K562 (cell line): Measurements from ENCODE around the gene GCNT4. TPM values are rescaled to one million over a fixed set of nuclear protein-coding genes. Genes with fewer than 3 reads are reported as not detected.

Experiments
- ATAC-seq: fragments of 200-7000 bp; cut with Tn5 transposase; 3 replicates; pipeline ENCODE4 v1.9.1; 2020; ENCODE audit warnings: moderate library complexity
- BruUV-seq: library from RNA; stranded (reverse); fragments of 400-500 nt; replicated peaks from 2 replicates; lab custom pipeline; 2021; lab: Mats Ljungman, UMichigan
- CTCF ChIA-PET: fragments of 300-600 bp; formaldehyde crosslinking; extraction: SDS; loops from one replicate; lab custom pipeline; 2021; ENCODE audit warnings: low intra/inter-chr PET ratio; lab: Yijun Ruan, JAX
- POLR2A ChIA-PET: fragments of 300-600, 350-650 bp; sonication (Branson Sonifier 250); formaldehyde crosslinking; extraction: SDS; loops from one replicate; lab custom pipeline; 2021; ENCODE audit warnings: antibody characterized with exemption, inconsistent platforms; lab: Yijun Ruan, JAX
- DNase-seq, 4 experiments: peaks; one replicate each; pipeline versions ENCODE4 v3.0.0 to v3.0.0-alpha.2; 2011 to 2018; ENCODE audit warnings: low spot score in 3 of 4, mixed read lengths in 3 of 4; ENCODE audit errors: extremely low read depth in 1 of 4
- FAIRE-seq: peaks from 2 replicates; lab custom pipeline; 2011; peaks lifted over from hg19 to GRCh38; lab: Jason Lieb, UNC
- H2AFZ ChIP-seq: 2 replicates; pipeline ENCODE4 v1.6.0; 2011; ENCODE audit warnings: low read depth, low read length, control low read depth, inconsistent platforms
- H3K27ac ChIP-seq: fragments of 200-600 bp; 3 replicates; pipeline ENCODE4 v1.8.0; 2011; ENCODE audit warnings: low read depth, mild to moderate bottlenecking, control low read depth, inconsistent platforms, low read length, moderate library complexity, mixed read lengths; ENCODE audit errors: extremely low read depth
- H3K27me3 ChIP-seq, 2 experiments: fragments of 300-600 bp in 1 of 2; 2 replicates in 1 of 2; 3 replicates in 1 of 2; pipeline versions ENCODE4 v1.6.0 to v1.8.0; 2011; ENCODE audit warnings: inconsistent platforms in 2 of 2, low read length in 2 of 2, mild to moderate bottlenecking in 1 of 2, mixed read lengths in 1 of 2, moderate library complexity in 1 of 2; ENCODE audit not compliant: control insufficient read depth in 2 of 2, insufficient read depth in 2 of 2
- H3K36me3 ChIP-seq: fragments of 300-600 bp; 3 replicates; pipeline ENCODE4 v1.8.0; 2011; ENCODE audit warnings: mild to moderate bottlenecking, low read length, inconsistent platforms; ENCODE audit not compliant: control insufficient read depth, insufficient read depth
- H3K4me1 ChIP-seq, 2 experiments: fragments of 200-600 bp in 1 of 2; replicated peaks in 1 of 2; 2 replicates in 1 of 2; 3 replicates in 1 of 2; pipeline versions ENCODE4 v1.5.1 to v1.8.0; 2011; ENCODE audit warnings: inconsistent platforms in 2 of 2, low read length in 2 of 2, mild to moderate bottlenecking in 1 of 2, mixed read lengths in 1 of 2, moderate library complexity in 1 of 2; ENCODE audit not compliant: control insufficient read depth in 2 of 2, insufficient read depth in 2 of 2
- H3K4me2 ChIP-seq: 2 replicates; pipeline ENCODE4 v1.6.1; 2011; ENCODE audit warnings: low read length, control low read depth, inconsistent platforms, mixed read lengths; ENCODE audit not compliant: insufficient read depth
- H3K4me3 ChIP-seq: fragments of 200-600 bp; sonication (generic), shearing (Covaris generic); 2 replicates; pipeline ENCODE4 v1.5.1; 2016; ENCODE audit warnings: control low read depth, inconsistent platforms
- H3K79me2 ChIP-seq: fragments of 200-600 bp; 3 replicates; pipeline ENCODE4 v1.8.0; 2011; ENCODE audit warnings: low read length, inconsistent platforms; ENCODE audit not compliant: control insufficient read depth, insufficient read depth
- H3K9ac ChIP-seq, 2 experiments: 2 replicates each; pipeline versions ENCODE4 v1.6.0 to v1.6.1; 2011; ENCODE audit warnings: low read depth in 2 of 2, low read length in 2 of 2, control low read depth in 1 of 2, inconsistent platforms in 1 of 2, mild to moderate bottlenecking in 1 of 2, mixed read lengths in 1 of 2; ENCODE audit not compliant: insufficient read depth in 1 of 2
- H3K9me1 ChIP-seq: one replicate; pipeline ENCODE4 v1.6.0; 2011; ENCODE audit warnings: inconsistent platforms, mild to moderate bottlenecking, low read length, moderate library complexity; ENCODE audit not compliant: control insufficient read depth, insufficient read depth
- H3K9me3 ChIP-seq: replicated peaks from 2 replicates; pipeline ENCODE4 v1.5.1; 2011; ENCODE audit warnings: low read depth, low read length, inconsistent platforms; ENCODE audit not compliant: control insufficient read depth, insufficient read depth
- H4K20me1 ChIP-seq: replicated peaks from 2 replicates; pipeline ENCODE4 v1.6.1; 2011; ENCODE audit warnings: low read length, inconsistent platforms, mixed read lengths; ENCODE audit not compliant: control insufficient read depth, insufficient read depth
- ASH1L ChIP-seq: fragments of 450-650 bp; IDR thresholded peaks from 2 replicates; pipeline ENCODE4 v1.6.1; 2018; ENCODE audit warnings: borderline replicate concordance, mild to moderate bottlenecking, low read depth; ENCODE audit not compliant: partially characterized antibody
- CTCF ChIP-seq, 3 experiments: IDR thresholded peaks in 2 of 3; conservative IDR thresholded peaks in 1 of 3; 2 replicates each; pipeline ENCODE4 v1.5.1; 2011 to 2012; ENCODE audit warnings: low read length in 3 of 3, mild to moderate bottlenecking in 3 of 3, control low read depth in 2 of 3, improper control_type of control experiment in 1 of 3, inconsistent platforms in 1 of 3, low read depth in 1 of 3, mixed read lengths in 1 of 3, moderate library complexity in 1 of 3; ENCODE audit not compliant: insufficient read depth in 2 of 3
- DMBX1 ChIP-seq: fragments of 250-450 bp; sonication (Bioruptor Pico); IDR thresholded peaks from 2 replicates; pipeline ENCODE4 v1.8.0; 2022; ENCODE audit warnings: inconsistent platforms, mild to moderate bottlenecking, moderate library complexity, borderline replicate concordance
- HDAC3 ChIP-seq: fragments of 450-650 bp; IDR thresholded peaks from 2 replicates; pipeline ENCODE4 v1.6.1; 2018; ENCODE audit warnings: borderline replicate concordance, mild to moderate bottlenecking, moderate library complexity; ENCODE audit not compliant: partially characterized antibody
- NFIC ChIP-seq: fragments of 450-650 bp; IDR thresholded peaks from 2 replicates; pipeline ENCODE4 v1.6.1; 2017; ENCODE audit warnings: mild to moderate bottlenecking, inconsistent platforms
- TAF1 ChIP-seq: IDR thresholded peaks from 2 replicates; pipeline ENCODE4 v1.6.1; 2011; ENCODE audit warnings: mild to moderate bottlenecking, low read length, moderate library complexity; ENCODE audit not compliant: insufficient read depth, control insufficient read depth, severe bottlenecking; ENCODE audit errors: extremely low read depth
- WGBS: fragments of 100-300 bp; shearing (Covaris generic); methylation state at CpG from one replicate; pipeline ENCODE4 v1.1.6; 2016; ENCODE audit warnings: low coverage, mixed read lengths; ENCODE audit not compliant: insufficient coverage; ENCODE audit errors: missing lambda C conversion rate; 5-methylcytosine and 5-hydroxymethylcytosine counted together
- in situ Hi-C: fragments of 300-500 bp; cut with MboI; formaldehyde crosslinking; loops from 4 replicates; pipeline ENCODE4 v1.15.0; 2018; ENCODE audit warnings: inconsistent platforms, mixed read lengths
- intact Hi-C: fragments of 100-400 bp; cut with micrococcal nuclease; formaldehyde crosslinking; loops from 2 replicates; pipeline ENCODE4 v1.14.2; 2022
- polyA plus RNA-seq, 8 experiments: library from polyadenylated mRNA; depleted of rRNA in 4 of 8; stranded (reverse) in 5 of 8; unstranded in 3 of 8; fragments of >200 nt; fragmentation: Nextera tagmentation in 2 of 8; fragmentation: Illumina TruSeq in 1 of 8; extraction: Ambion mirVana in 2 of 8; extraction: Trizol in 1 of 8; gene quantifications; 2 replicates each; pipeline versions ENCODE4 v1.2.1 to v1.2.3, GENCODE V29; 2011 to 2014; ENCODE audit warnings: inconsistent platforms in 1 of 8, missing spikeins in 1 of 8
- total RNA-seq, 7 experiments: library from RNA; depleted of rRNA in 6 of 7; stranded (reverse); fragments of >200 nt in 6 of 7; fragmentation: Illumina TruSeq in 2 of 7; extraction: Trizol in 2 of 7; gene quantifications; 2 replicates each; pipeline versions ENCODE4 v1.2.1 to v1.2.3, GENCODE V29; 2011 to 2021; ENCODE audit warnings: low replicate concordance in 1 of 7

The GCNT4 gene
- total and polyA plus RNA-seq, 9 of the 15 experiments (the other 6 are each of a cell fraction or from before 2014, with no cell fraction given), result 0.01 TPM; not detected in 8

- in situ Hi-C loops, result no loop called here
- Histone ChIP-seq H3K9me1 (no peaks in the 10 kb centered on the region), H3K36me3 (no peaks in the 10 kb centered on the region), H3K9ac (no peak overlapping the region), H3K79me2 (no peaks in the 10 kb centered on the region), H3K9me3 (no peaks in the 10 kb centered on the region), H3K4me2 (no peak overlapping the region), H3K27me3 (peaks cover 19 to 35% of the 10 kb centered on the region in 2 experiments), H3K27ac (no peak overlapping the region), H3K4me1 (peaks cover 0 to 16% of the 10 kb centered on the region in 2 experiments; a peak in 3 of 5 replicates), H4K20me1 (no peaks in the 10 kb centered on the region), H2AFZ (no peak overlapping the region), H3K4me3 (no peak overlapping the region)
- intact Hi-C loops, result no loop called here
- ChIA-PET POLR2A (no interaction called here), CTCF (no interaction called here)
- no peak for DNase-seq
- 17% methylated on average over 6 of the region's 7 CpGs for WGBS
- BruUV-seq, result no TSS peak
- no peak for ATAC-seq
- no peak for FAIRE-seq
- TF ChIP-seq DMBX1 (CRISPR knock-in tag) (no peak), NFIC (peak; percentile 81)
Observed at GRCh38 chr5:75051217-75051751, 1.1 kb downstream of the GCNT4 start.

GRCh38 chr5:75050415-75050814 is 1.9 kb downstream of the GCNT4 start:
- Histone ChIP-seq H3K9ac (no peak overlapping the region), H2AFZ (no peak overlapping the region), H3K9me1 (no peaks in the 10 kb centered on the region), H3K27ac (no peak overlapping the region), H3K36me3 (no peaks in the 10 kb centered on the region), H3K9me3 (no peaks in the 10 kb centered on the region), H3K4me1 (peaks cover 0 to 16% of the 10 kb centered on the region in 2 experiments; a peak in 3 of 5 replicates), H3K4me2 (no peak overlapping the region), H3K27me3 (peaks cover 19 to 32% of the 10 kb centered on the region in 2 experiments), H3K4me3 (no peak overlapping the region), H3K79me2 (no peaks in the 10 kb centered on the region), H4K20me1 (no peaks in the 10 kb centered on the region)
- intact Hi-C loops, result no loop called here
- ATAC-seq (peak; percentile 88), DNase-seq (peak; percentile 19 to 48 (median 34)), FAIRE-seq (no peak)
- CTCF ChIA-PET, result no interaction called here
- in situ Hi-C loops, result no loop called here
- POLR2A ChIA-PET, result no interaction called here
- WGBS, result 13% methylated on average over 10 of the region's 11 CpGs
- no TSS peak for BruUV-seq
- TF ChIP-seq HDAC3, result no peak
- TF ChIP-seq ASH1L, result no peak
- TF ChIP-seq TAF1, result no peak
- TF ChIP-seq CTCF (IDR thresholded peaks at IDR 0.05 in 2 of 3, conservative IDR thresholded peaks at IDR 0.05 in 1 of 3; ENCODE audit: insufficient read depth in 2 of 3, low read depth in 1 of 3, low read length in 3 of 3), result peak in 2 of 3 experiments; percentile 28 to 34; a peak in 4 of 6 replicates
